CD4-positive, alpha-beta memory T cell (primary cell): ENCODE results near the gene TPO. TPM values are rescaled to one million over a fixed set of nuclear protein-coding genes. Genes with fewer than 3 reads are reported as not detected.

Experiments used
- CTCF ChIA-PET: fragments of 350-600 bp; sonication (Branson Sonifier 250); formaldehyde crosslinking; loops from one replicate; lab custom pipeline; 2021; ENCODE audit warnings: inconsistent platforms; ENCODE audit not compliant: partially characterized antibody; lab: Charles Lee
- POLR2A ChIA-PET: fragments of 350-600 bp; sonication (Branson Sonifier 250); formaldehyde crosslinking; loops from one replicate; lab custom pipeline; 2021; ENCODE audit not compliant: partially characterized antibody; lab: Charles Lee
- DNase-seq, 5 donors: peaks; one replicate each; pipeline versions ENCODE4 v3.0.0 to v3.0.0-alpha.2; 2020 to 2022; ENCODE audit warnings: mixed read lengths in 1 of 5
- H3K27ac ChIP-seq: one replicate; pipeline ENCODE4 v1.7.0; 2013; ENCODE audit warnings: low read depth, low read length
- H3K27me3 ChIP-seq: 2 replicates; pipeline ENCODE4 v1.7.0; 2013; ENCODE audit warnings: mild to moderate bottlenecking, low read length, moderate library complexity; ENCODE audit not compliant: insufficient read depth
- H3K36me3 ChIP-seq: 2 replicates; pipeline ENCODE4 v1.7.0; 2013; ENCODE audit warnings: mild to moderate bottlenecking, low read length, moderate library complexity; ENCODE audit not compliant: insufficient read depth
- H3K4me1 ChIP-seq: 2 replicates; pipeline ENCODE4 v1.7.0; 2013; ENCODE audit warnings: mild to moderate bottlenecking, low read length, moderate library complexity; ENCODE audit not compliant: insufficient read depth
- H3K4me3 ChIP-seq, 2 donors: one replicate each; pipeline ENCODE4 v1.7.0; 2013; ENCODE audit warnings: low read length in 2 of 2, mild to moderate bottlenecking in 1 of 2
- H3K9me3 ChIP-seq, 2 donors: one replicate each; pipeline ENCODE4 v1.7.0; 2013; ENCODE audit warnings: low read length in 2 of 2, control low read depth in 1 of 2; ENCODE audit not compliant: control insufficient read depth in 1 of 2
- H3K27ac Mint-ChIP-seq, 7 donors: one replicate each; pipeline ENCODE4 v1.8.0; 2020 to 2021; ENCODE audit warnings: mixed read lengths in 7 of 7, mild to moderate bottlenecking in 6 of 7, inconsistent platforms in 3 of 7, moderate library complexity in 3 of 7
- H3K27me3 Mint-ChIP-seq, 2 donors: one replicate each; pipeline ENCODE4 v1.8.0; 2020 to 2021; ENCODE audit warnings: mixed read lengths in 2 of 2
- H3K36me3 Mint-ChIP-seq, 2 donors: one replicate each; pipeline ENCODE4 v1.8.0; 2020 to 2021; ENCODE audit warnings: mixed read lengths in 2 of 2, inconsistent platforms in 1 of 2, mild to moderate bottlenecking in 1 of 2
- H3K4me1 Mint-ChIP-seq, 4 donors: one replicate each; pipeline ENCODE4 v1.8.0; 2020 to 2021; ENCODE audit warnings: mixed read lengths in 4 of 4, mild to moderate bottlenecking in 1 of 4
- H3K4me3 Mint-ChIP-seq, 8 donors: one replicate each; pipeline ENCODE4 v1.8.0; 2020 to 2021; ENCODE audit warnings: mixed read lengths in 8 of 8, mild to moderate bottlenecking in 7 of 8, moderate library complexity in 6 of 8, inconsistent platforms in 3 of 8
- H3K9me3 Mint-ChIP-seq, 8 donors: one replicate each; pipeline ENCODE4 v1.8.0; 2020 to 2021; ENCODE audit warnings: mixed read lengths in 8 of 8, mild to moderate bottlenecking in 5 of 8, inconsistent platforms in 3 of 8, moderate library complexity in 1 of 8
- intact Hi-C: fragments of 100-400 bp; cut with micrococcal nuclease; formaldehyde crosslinking; loops from one replicate; pipeline ENCODE4 v1.15.1; 2023
- polyA plus RNA-seq, 2 donors: library from polyadenylated mRNA; unstranded; fragments of 300-500 nt; fragmentation: Illumina TruSeq; gene quantifications; one replicate each; pipeline ENCODE4 v1.2.3, GENCODE V29; 2021
- total RNA-seq, 2 experiments: library from RNA; stranded (reverse); gene quantifications; one replicate each; pipeline ENCODE4 v1.2.3, GENCODE V29; 2021

TPO gene
- total and polyA plus RNA-seq, 4 experiments from 2014 or later = 3.2 to 10.6 TPM; not detected in 2

GRCh38 chr2:1539973-1540372, 126.7 kb downstream of the TPO start:
- POLR2A ChIA-PET = no interaction called here
- Histone ChIP-seq H3K9me3 (no peaks in the 10 kb centered on the region), H3K4me3 (no peak overlapping the region), H3K36me3 (no peaks in the 10 kb centered on the region), H3K4me1 (no peaks in the 10 kb centered on the region), H3K27me3 (no peaks in the 10 kb centered on the region), H3K27ac (no peak overlapping the region)
- intact Hi-C loops = loop anchor here (10.0 kb wide), 2 partner anchors 585 to 825 kb away; partner anchors contain the start of gene SNTG2
- Mint-ChIP-seq H3K27me3 (peaks cover 1 to 2% of the 10 kb centered on the region in 2 donors), H3K27ac (peak overlapping the region in 1 of 7 donors; percentile 55), H3K36me3 (no peaks in the 10 kb centered on the region), H3K4me3 (no peak overlapping the region), H3K9me3 (no peaks in the 10 kb centered on the region), H3K4me1 (peaks cover 0 to 11% (median 3%) of the 10 kb centered on the region in 4 donors)
- CTCF ChIA-PET = interaction anchor here (0.9 to 1.8 kb wide), 2 partner anchors 11 to 12 kb away, joined by 3 to 7 read pairs; no protein-coding TSS in a partner anchor
- DNase-seq = peak in 1 of 5 donors; percentile 19

GRCh38 chr2:1540481-1540880, 127.2 kb downstream of the TPO start:
- POLR2A ChIA-PET = no interaction called here
- Histone ChIP-seq H3K4me3 (no peak overlapping the region), H3K27me3 (no peaks in the 10 kb centered on the region), H3K9me3 (no peaks in the 10 kb centered on the region), H3K27ac (no peak overlapping the region), H3K36me3 (no peaks in the 10 kb centered on the region), H3K4me1 (peaks cover 2% of the 10 kb centered on the region)
- Mint-ChIP-seq H3K4me3 (no peak overlapping the region), H3K27me3 (peaks cover 0 to 2% of the 10 kb centered on the region in 2 donors), H3K4me1 (peaks cover 0 to 15% (median 7%) of the 10 kb centered on the region in 4 donors), H3K9me3 (no peaks in the 10 kb centered on the region), H3K36me3 (no peaks in the 10 kb centered on the region), H3K27ac (no peak overlapping the region)
- DNase-seq = peak in 1 of 5 donors; percentile 10
- CTCF ChIA-PET = interaction anchor here (1.8 kb wide), 1 partner anchor 12 kb away, joined by 7 read pairs; no protein-coding TSS in a partner anchor
- intact Hi-C loops = loop anchor here (10.0 kb wide), 2 partner anchors 586 to 826 kb away; partner anchors contain the start of gene SNTG2

GRCh38 chr2:1541040-1541439, 127.8 kb downstream of the TPO start:
- Mint-ChIP-seq H3K27me3 (peaks cover 0 to 2% of the 10 kb centered on the region in 2 donors), H3K4me1 (peaks cover 0 to 15% (median 11%) of the 10 kb centered on the region in 4 donors), H3K4me3 (no peak overlapping the region), H3K36me3 (no peaks in the 10 kb centered on the region), H3K27ac (no peak overlapping the region), H3K9me3 (no peaks in the 10 kb centered on the region)
- H3K27ac ChIP-seq = no peak overlapping the region
- no peak overlapping the region for H3K4me3 ChIP-seq
- intact Hi-C loops = loop anchor here (10.0 kb wide), 2 partner anchors 586 to 826 kb away; partner anchors contain the start of gene SNTG2
- H3K27me3 ChIP-seq = no peaks in the 10 kb centered on the region
- CTCF ChIA-PET = interaction anchor here (1.8 kb wide), 1 partner anchor 11 kb away, joined by 7 read pairs; no protein-coding TSS in a partner anchor
- POLR2A ChIA-PET = no interaction called here
- H3K9me3 ChIP-seq = no peaks in the 10 kb centered on the region
- no peaks in the 10 kb centered on the region for H3K36me3 ChIP-seq
- H3K4me1 ChIP-seq = peaks cover 7% of the 10 kb centered on the region
- DNase-seq = no peak

GRCh38 chr2:1541819-1542475, 128.7 kb downstream of the TPO start:
- Mint-ChIP-seq H3K4me1 (peaks cover 0 to 19% (median 14%) of the 10 kb centered on the region in 4 donors), H3K27ac (peak overlapping the region in 1 of 7 donors; percentile 35), H3K9me3 (no peaks in the 10 kb centered on the region), H3K27me3 (peaks cover 0 to 4% of the 10 kb centered on the region in 2 donors), H3K4me3 (no peak overlapping the region), H3K36me3 (no peaks in the 10 kb centered on the region)
- Histone ChIP-seq H3K36me3 (no peaks in the 10 kb centered on the region), H3K27me3 (no peaks in the 10 kb centered on the region), H3K4me1 (peaks cover 11% of the 10 kb centered on the region), H3K9me3 (no peaks in the 10 kb centered on the region), H3K4me3 (no peak overlapping the region), H3K27ac (no peak overlapping the region)
- peak in 1 of 5 donors; percentile 19 for DNase-seq
- ChIA-PET CTCF (no interaction called here), POLR2A (no interaction called here)
- intact Hi-C loops = loop anchor here (10.0 kb wide), 2 partner anchors 587 to 827 kb away; partner anchors contain the start of gene SNTG2

- ChIA-PET CTCF (no interaction called here), POLR2A (no interaction called here)
- Mint-ChIP-seq H3K4me3 (no peak overlapping the region), H3K36me3 (no peaks in the 10 kb centered on the region), H3K9me3 (no peaks in the 10 kb centered on the region), H3K27me3 (peaks cover 0 to 4% of the 10 kb centered on the region in 2 donors), H3K4me1 (peaks cover 3 to 18% (median 14%) of the 10 kb centered on the region in 4 donors), H3K27ac (peak overlapping the region in 1 of 7 donors; percentile 88)
- intact Hi-C loops = loop anchor here (10.0 kb wide), 2 partner anchors 588 to 828 kb away; partner anchors contain the start of gene SNTG2
- Histone ChIP-seq H3K9me3 (no peaks in the 10 kb centered on the region), H3K27me3 (no peaks in the 10 kb centered on the region), H3K36me3 (no peaks in the 10 kb centered on the region), H3K4me1 (peaks cover 11% of the 10 kb centered on the region), H3K4me3 (no peak overlapping the region), H3K27ac (no peak overlapping the region)
- peak in 1 of 5 donors; percentile 4 for DNase-seq
Observed at GRCh38 chr2:1542971-1543370, 129.7 kb downstream of the TPO start.

GRCh38 chr2:1543776-1544477, 130.7 kb downstream of the TPO start:
- CTCF ChIA-PET = interaction anchor here (1.2 to 2.1 kb wide), 3 partner anchors 25 to 688 kb away, joined by 3 to 5 read pairs (median 4); no protein-coding TSS in a partner anchor
- H3K27ac ChIP-seq = no peak overlapping the region
- POLR2A ChIA-PET = no interaction called here
- no peaks in the 10 kb centered on the region for H3K27me3 ChIP-seq
- H3K9me3 ChIP-seq = no peaks in the 10 kb centered on the region
- H3K4me3 ChIP-seq = no peak overlapping the region
- Mint-ChIP-seq H3K9me3 (no peaks in the 10 kb centered on the region), H3K4me1 (peaks cover 3 to 14% (median 11%) of the 10 kb centered on the region in 4 donors), H3K4me3 (no peak overlapping the region), H3K27me3 (peaks cover 0 to 2% of the 10 kb centered on the region in 2 donors), H3K27ac (no peak overlapping the region), H3K36me3 (no peaks in the 10 kb centered on the region)
- peaks cover 11% of the 10 kb centered on the region for H3K4me1 ChIP-seq
- intact Hi-C loops = loop anchor here (10.0 kb wide), 2 partner anchors 589 to 829 kb away; partner anchors contain the start of gene SNTG2
- DNase-seq = peak in 1 of 5 donors; percentile 12
- H3K36me3 ChIP-seq = no peaks in the 10 kb centered on the region
